NCI-H1105 (cell line): Measurements from ENCODE around the gene PTAFR.

Experiments used
- DNase-seq: peaks from one replicate; lab custom pipeline; 2025; lab: John Stamatoyannopoulos, UW

Gene PTAFR

GRCh38 chr1:28122183-28122582 is 54.3 kb downstream of the PTAFR start:
- no peak for DNase-seq

- no peak for DNase-seq
These were observed 56.9 kb downstream of the PTAFR start for GRCh38 chr1:28119556-28119955.

- no peak for DNase-seq
These were observed 57.7 kb downstream of the PTAFR start for GRCh38 chr1:28118640-28119307.

DNA sequence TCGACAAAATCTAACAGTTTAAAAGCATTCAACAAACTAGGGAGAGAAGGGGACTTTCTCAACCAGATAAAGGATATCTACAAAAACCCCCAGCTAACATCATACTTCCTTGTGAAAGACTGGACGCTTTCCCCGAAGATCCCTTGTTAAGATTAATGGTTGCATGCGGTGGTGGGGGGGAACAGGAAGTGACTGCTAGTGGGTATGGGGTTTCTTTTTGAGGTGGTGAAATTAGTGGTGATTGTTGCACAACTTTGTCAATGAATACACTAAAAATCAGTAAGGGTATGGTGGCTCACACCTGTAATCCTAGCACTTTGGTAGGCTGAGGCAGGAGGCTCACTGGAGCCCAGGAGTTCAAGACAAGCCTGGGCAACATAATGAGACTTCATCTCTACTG is 61.2 kb downstream of the PTAFR start:
- no peak for DNase-seq

DNA sequence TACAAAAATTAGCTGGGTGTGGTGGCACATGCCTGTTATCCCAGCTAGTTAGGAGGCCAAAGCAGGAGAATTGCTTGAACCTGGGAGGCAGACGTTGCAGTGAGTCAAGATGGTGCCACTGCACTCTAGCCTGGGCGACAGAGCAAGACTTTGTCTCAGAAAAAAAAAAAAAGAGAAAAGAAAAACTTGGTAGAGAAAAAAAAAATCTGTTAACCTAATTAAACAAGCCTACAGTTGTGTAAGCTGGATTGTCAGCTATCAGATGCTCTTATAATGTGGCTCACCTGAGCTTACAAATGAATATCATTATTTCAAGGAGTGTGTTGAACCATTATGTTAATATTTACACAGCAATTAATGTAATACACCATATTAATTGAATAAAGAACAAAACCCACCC is 61.6 kb downstream of the PTAFR start:
- DNase-seq: no peak

- no peak for DNase-seq
These were observed 63.3 kb downstream of the PTAFR start for GRCh38 chr1:28113242-28113572.

GRCh38 chr1:28112388-28113241 is 63.9 kb downstream of the PTAFR start:
- no peak for DNase-seq

- DNase-seq: no peak
These were observed 65.3 kb downstream of the PTAFR start for GRCh38 chr1:28111157-28111556.

DNA sequence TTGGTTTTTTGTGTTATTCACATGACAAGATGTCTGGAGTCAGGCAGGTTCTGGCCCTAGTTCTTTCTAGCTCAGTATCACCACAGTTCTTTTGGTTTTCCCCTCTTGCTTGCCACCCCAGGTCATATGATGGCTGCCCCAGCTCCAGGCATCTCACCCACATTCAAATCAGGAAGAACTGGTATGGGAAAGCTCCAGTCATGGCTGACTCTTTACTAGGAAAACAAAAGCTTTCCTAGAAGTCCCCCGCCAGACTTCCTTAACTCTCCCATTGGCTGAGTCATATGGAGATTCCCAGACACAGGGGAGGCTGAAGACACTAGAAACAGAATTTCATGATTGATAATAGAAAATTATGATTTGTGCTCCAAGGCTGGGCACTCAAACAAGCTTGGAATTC is 65.9 kb downstream of the PTAFR start:
- DNase-seq: no peak

GRCh38 chr1:28109639-28110038 is 66.9 kb downstream of the PTAFR start:
- no peak for DNase-seq

DNA sequence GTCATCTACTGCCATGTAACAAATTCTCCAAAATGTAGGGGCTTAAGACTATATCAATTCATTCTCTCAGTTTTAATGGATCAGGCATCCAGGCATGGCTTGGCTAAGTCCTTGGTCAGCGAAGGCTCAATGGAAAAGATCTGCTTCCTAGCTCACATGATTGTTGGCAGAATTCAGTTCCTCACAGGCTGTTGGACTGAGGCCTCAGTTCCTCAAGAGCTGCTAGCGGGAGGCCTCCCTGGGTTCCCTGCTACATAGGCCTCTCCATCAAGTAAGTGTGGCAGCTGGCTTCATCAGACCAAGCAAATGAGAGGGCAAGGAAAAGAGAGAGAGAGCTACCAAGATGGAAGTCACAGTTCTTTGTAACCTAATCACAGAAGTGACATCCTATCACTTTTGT is 68.5 kb downstream of the PTAFR start:
- no peak for DNase-seq

DNA sequence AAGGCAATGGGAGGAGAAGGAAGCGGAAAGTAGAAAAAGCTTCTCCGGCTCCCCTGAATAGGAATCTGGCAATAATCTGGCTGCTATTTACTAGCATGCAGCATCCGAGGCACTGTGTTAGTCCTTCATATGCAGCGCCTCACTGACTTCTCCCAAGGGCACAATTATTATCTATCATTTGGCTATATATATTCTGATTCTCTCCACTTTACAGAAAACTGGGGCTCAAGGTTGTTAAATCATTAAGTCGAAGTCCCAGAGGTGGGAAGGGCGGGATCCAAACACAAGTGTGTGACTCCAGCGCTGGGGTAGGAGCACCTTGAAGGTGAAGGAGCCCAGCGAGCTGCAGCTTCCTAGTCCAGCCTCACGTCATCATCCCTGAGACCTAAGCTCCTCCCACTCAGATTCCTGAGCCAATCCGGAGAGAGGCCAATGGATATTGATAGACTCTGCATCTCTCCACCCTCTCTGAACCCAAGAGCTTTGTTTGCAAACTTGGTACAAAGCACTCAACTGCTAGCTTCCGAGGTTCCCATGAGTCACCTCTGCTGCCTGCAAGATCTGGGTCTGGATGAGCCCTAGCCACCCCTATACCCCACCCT is 71.5 kb downstream of the PTAFR start:
- no peak for DNase-seq

GRCh38 chr1:28102189-28102588 is 74.3 kb downstream of the PTAFR start:
- DNase-seq: no peak

DNA sequence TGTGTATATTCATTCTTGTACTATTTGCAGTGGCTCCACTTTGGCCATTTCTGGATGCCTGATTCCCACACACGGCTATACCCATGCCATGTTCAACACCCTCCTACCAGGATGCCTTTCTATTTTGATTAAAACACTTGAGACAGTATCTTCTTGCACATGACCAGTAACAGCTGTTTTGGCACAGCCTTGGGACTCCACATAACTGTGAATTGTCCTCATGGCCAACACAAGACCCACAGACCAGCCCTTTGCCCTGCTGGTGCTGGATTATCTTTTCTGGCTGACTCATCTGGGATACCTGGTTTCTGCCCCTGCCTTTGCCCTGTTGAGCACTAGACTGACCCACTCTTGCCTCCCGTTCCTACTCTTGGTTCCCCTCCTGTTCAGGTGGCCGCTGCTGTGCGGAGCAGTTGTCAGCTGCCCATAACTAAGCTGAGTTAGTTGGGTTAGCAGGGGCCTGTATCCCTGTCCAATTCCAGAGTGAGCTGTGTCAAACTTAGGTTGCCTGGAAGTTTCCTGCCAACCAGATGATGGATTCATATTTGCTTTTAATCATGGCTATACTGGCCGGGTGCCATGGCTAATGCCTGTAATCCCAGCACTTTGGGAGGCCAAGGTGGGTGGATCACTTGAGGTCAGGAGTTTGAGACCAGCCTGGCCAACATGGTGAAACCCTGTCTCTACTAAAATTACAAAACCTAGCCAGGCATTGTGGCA is 77.3 kb downstream of the PTAFR start:
- DNase-seq: no peak
